ENCODE measurements around the gene DNM3. TPM values are rescaled to one million over a fixed set of nuclear protein-coding genes. Genes with fewer than 3 reads are reported as not detected.

The DNM3 gene
- total and polyA plus RNA-seq, 2 of the 8 experiments (the other 6 are each of a cell fraction or from before 2014, with no cell fraction given), result 2.0 to 8.5 TPM

GRCh38 chr1:172144445-172145061 lies 303.3 kb downstream of the DNM3 start:
- DNase-seq (ENCODE audit: low read depth in 1 of 2, low spot score in 2 of 2) (no peak), FAIRE-seq (no peak)
- no peak overlapping the region for H3K18ac ChIP-seq (ENCODE audit: extremely low read depth, low read length)
- H3K23me2 ChIP-seq (ENCODE audit: low read depth, low read length), result no peaks in the 10 kb centered on the region
- no peak for TF ChIP-seq USF2 (IDR thresholded peaks at IDR 0.05; ENCODE audit: low read length)
- no peak for TF ChIP-seq BRCA1 (IDR thresholded peaks at IDR 0.05; ENCODE audit: low read depth, low read length)
- no peak for TF ChIP-seq BCL11A (IDR thresholded peaks at IDR 0.05; ENCODE audit: low read depth in 2 of 2, low read length in 2 of 2)
- TF ChIP-seq POLR2A (IDR thresholded peaks at IDR 0.05; ENCODE audit: control extremely low read depth in 1 of 2, low read depth in 2 of 2, low read length in 2 of 2), result no peak
- TF ChIP-seq KDM4A (IDR thresholded peaks at IDR 0.05; ENCODE audit: low read depth, low read length, severe bottlenecking), result no peak
- no peak for TF ChIP-seq ZNF274 (IDR thresholded peaks at IDR 0.05; ENCODE audit: borderline replicate concordance, extremely low read depth, low read length)
- TF ChIP-seq HDAC2 (IDR thresholded peaks at IDR 0.05; ENCODE audit: borderline replicate concordance in 1 of 2, low read depth in 2 of 2, low read length in 2 of 2), result no peak
- no peak for TF ChIP-seq EZH2 (IDR thresholded peaks at IDR 0.05; ENCODE audit: low read depth, low read length, severe bottlenecking)
- no peak for TF ChIP-seq RNF2 (IDR thresholded peaks at IDR 0.05; ENCODE audit: borderline replicate concordance, low read depth, low read length, missing control alignments, poor library complexity, severe bottlenecking)
- no peak for TF ChIP-seq SRF (IDR thresholded peaks at IDR 0.05; ENCODE audit: low read depth, low read length)
- no peak overlapping the region; a peak in 1 of 4 replicates for H3K4me2 ChIP-seq (ENCODE audit: insufficient read depth in 1 of 2, low read depth in 2 of 2, low read length in 2 of 2)
- no peak overlapping the region for H3K4me3 ChIP-seq (ENCODE audit: extremely low read depth in 1 of 4, insufficient read depth in 2 of 4, low read depth in 3 of 4, low read length in 4 of 4)
- H3K27me3 ChIP-seq (replicated peaks in 1 of 4; ENCODE audit: control insufficient read depth in 3 of 4, extremely low read depth in 1 of 4, insufficient read depth in 3 of 4, low read length in 3 of 4), result no peaks in the 10 kb centered on the region
- H3K9me3 ChIP-seq (ENCODE audit: insufficient read depth in 2 of 2, low read depth in 1 of 2, low read length in 1 of 2), result no peaks in the 10 kb centered on the region
- no peak overlapping the region for H2BK5ac ChIP-seq (ENCODE audit: low read depth, low read length)
- CTCF ChIA-PET (ENCODE audit: partially characterized antibody), result interaction anchor here (1.1 to 1.2 kb wide), 3 partner anchors 9 to 142 kb away, joined by 3 to 4 read pairs (median 3); no protein-coding TSS in a partner anchor
- H2BK15ac ChIP-seq (ENCODE audit: low read length), result no peak overlapping the region
- H3K9ac ChIP-seq (replicated peaks in 1 of 4; ENCODE audit: extremely low read depth in 1 of 4, low read depth in 3 of 4, low read length in 3 of 4), result no peak overlapping the region
- H4K5ac ChIP-seq (ENCODE audit: insufficient read length, low read depth, low read length), result no peak overlapping the region
- no peaks in the 10 kb centered on the region for H3K79me2 ChIP-seq (ENCODE audit: control insufficient read depth in 1 of 2, insufficient read depth in 2 of 2, low read length in 2 of 2)
- peaks cover 0 to 5% (median 0%) of the 10 kb centered on the region in 4 experiments; a peak in 2 of 7 replicates for H3K4me1 ChIP-seq (replicated peaks in 1 of 4; ENCODE audit: control insufficient read depth in 3 of 4, insufficient read depth in 4 of 4, low read length in 3 of 4)
- H3K23ac ChIP-seq (ENCODE audit: insufficient read length), result no peak overlapping the region
- no peak overlapping the region for H2BK12ac ChIP-seq (ENCODE audit: low read depth, low read length)
- H2AK5ac ChIP-seq (ENCODE audit: low read depth, low read length), result no peak overlapping the region
- POLR2A ChIA-PET (ENCODE audit: partially characterized antibody), result no interaction called here
- H2AFZ ChIP-seq (ENCODE audit: low read length), result no peak overlapping the region
- no peak overlapping the region for H4K91ac ChIP-seq (replicated peaks; ENCODE audit: insufficient read length, low read length)
- WGBS, 2 experiments (ENCODE audit: extremely low coverage in 1 of 2, insufficient coverage in 1 of 2, insufficient read length in 1 of 2, insufficient replicate concordance in 2 of 2, low coverage in 1 of 2, low lambda C conversion rate in 2 of 2, missing lambda C conversion rate in 1 of 2), result 89% methylated on average over 13 of the region's 13 CpGs; no CpG with 5 or more reads in 1 of the 2 experiments
- H2BK20ac ChIP-seq (ENCODE audit: low read length), result no peak overlapping the region
- H3K56ac ChIP-seq (replicated peaks; ENCODE audit: insufficient read length, low read depth, low read length), result no peak overlapping the region
- H3K4ac ChIP-seq (replicated peaks; ENCODE audit: insufficient read length, low read depth, low read length), result no peak overlapping the region
- no peak overlapping the region for H3K27ac ChIP-seq (ENCODE audit: low read depth, low read length)
- no peaks in the 10 kb centered on the region for H3K36me3 ChIP-seq (ENCODE audit: control insufficient read depth in 2 of 4, insufficient read depth in 4 of 4, low read length in 3 of 4)
- no peaks in the 10 kb centered on the region for H3K79me1 ChIP-seq (ENCODE audit: low read depth, low read length)
- no peak overlapping the region for H4K8ac ChIP-seq (ENCODE audit: extremely low read depth, insufficient read depth, low read length)
- H4K20me1 ChIP-seq (replicated peaks in 1 of 2; ENCODE audit: control insufficient read depth in 1 of 2, insufficient read depth in 2 of 2, low read length in 2 of 2), result no peaks in the 10 kb centered on the region
- H2BK120ac ChIP-seq (replicated peaks; ENCODE audit: low read depth, low read length), result no peak overlapping the region
- H3K14ac ChIP-seq (ENCODE audit: insufficient read length), result no peak overlapping the region

Measured in H1 (cell line).